Measurements from ENCODE around the gene CENPP. TPM values are rescaled to one million over a fixed set of nuclear protein-coding genes. Genes with fewer than 3 reads are reported as not detected.

Gene CENPP
- total RNA-seq, 4 donors from 2014 or later, result 0.98 to 7.9 (median 5.4) TPM

- TF ChIP-seq, protein P1, sequence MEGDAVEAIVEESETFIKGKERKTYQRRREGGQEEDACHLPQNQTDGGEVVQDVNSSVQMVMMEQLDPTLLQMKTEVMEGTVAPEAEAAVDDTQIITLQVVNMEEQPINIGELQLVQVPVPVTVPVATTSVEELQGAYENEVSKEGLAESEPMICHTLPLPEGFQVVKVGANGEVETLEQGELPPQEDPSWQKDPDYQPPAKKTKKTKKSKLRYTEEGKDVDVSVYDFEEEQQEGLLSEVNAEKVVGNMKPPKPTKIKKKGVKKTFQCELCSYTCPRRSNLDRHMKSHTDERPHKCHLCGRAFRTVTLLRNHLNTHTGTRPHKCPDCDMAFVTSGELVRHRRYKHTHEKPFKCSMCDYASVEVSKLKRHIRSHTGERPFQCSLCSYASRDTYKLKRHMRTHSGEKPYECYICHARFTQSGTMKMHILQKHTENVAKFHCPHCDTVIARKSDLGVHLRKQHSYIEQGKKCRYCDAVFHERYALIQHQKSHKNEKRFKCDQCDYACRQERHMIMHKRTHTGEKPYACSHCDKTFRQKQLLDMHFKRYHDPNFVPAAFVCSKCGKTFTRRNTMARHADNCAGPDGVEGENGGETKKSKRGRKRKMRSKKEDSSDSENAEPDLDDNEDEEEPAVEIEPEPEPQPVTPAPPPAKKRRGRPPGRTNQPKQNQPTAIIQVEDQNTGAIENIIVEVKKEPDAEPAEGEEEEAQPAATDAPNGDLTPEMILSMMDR (IDR thresholded peaks at IDR 0.05; ENCODE audit: low read depth), result no peak
Observed at GRCh38 chr9:92393686-92394085, 67.9 kb downstream of the CENPP start.

GRCh38 chr9:92395617-92396016 is 69.9 kb downstream of the CENPP start:
- TF ChIP-seq, protein P1 (IDR thresholded peaks at IDR 0.05; ENCODE audit: low read depth), result no peak

DNA sequence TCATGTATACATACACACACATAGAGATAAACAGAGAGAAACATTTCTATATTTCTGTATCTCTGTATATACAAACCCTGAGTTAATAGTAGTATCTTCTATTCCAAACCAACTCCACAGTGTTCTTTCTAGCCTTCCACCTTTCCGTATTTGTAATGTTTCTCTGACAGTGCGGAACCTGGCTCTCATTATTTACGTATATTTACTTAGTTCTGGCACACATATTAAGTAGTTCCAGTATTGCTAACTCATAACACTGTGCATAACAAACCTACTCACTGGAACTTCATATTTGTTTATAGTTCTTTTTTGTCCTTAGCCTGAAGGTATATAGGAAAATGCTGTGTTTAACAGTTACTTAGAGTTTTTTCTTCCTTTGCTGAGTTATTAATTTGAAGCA is 72.1 kb downstream of the CENPP start:
- TF ChIP-seq, protein P1 (IDR thresholded peaks at IDR 0.05; ENCODE audit: low read depth), result no peak

DNA sequence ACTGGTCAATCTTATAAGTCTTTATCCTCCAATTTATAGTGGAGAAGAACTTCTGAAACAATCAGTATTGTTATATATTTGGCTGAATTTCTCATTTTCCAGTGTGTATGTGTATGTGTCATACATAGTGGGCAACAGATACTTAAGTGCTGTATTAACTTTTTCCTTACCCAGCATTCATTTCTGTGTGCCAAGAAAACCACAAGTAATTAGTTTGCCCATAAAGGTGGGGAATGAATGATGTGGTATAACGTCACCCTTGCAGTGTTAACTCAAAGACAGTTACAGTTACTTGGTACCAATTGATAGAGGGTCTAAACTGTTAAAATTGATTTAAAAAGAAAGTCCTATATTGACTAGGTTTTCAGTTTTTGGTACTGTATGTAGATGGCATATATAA is 76.6 kb downstream of the CENPP start:
- TF ChIP-seq, protein P1 (IDR thresholded peaks at IDR 0.05; ENCODE audit: low read depth), result no peak

GRCh38 chr9:92402826-92403745 is 77.3 kb downstream of the CENPP start:
- TF ChIP-seq, protein P1 (IDR thresholded peaks at IDR 0.05; ENCODE audit: low read depth), result no peak

DNA sequence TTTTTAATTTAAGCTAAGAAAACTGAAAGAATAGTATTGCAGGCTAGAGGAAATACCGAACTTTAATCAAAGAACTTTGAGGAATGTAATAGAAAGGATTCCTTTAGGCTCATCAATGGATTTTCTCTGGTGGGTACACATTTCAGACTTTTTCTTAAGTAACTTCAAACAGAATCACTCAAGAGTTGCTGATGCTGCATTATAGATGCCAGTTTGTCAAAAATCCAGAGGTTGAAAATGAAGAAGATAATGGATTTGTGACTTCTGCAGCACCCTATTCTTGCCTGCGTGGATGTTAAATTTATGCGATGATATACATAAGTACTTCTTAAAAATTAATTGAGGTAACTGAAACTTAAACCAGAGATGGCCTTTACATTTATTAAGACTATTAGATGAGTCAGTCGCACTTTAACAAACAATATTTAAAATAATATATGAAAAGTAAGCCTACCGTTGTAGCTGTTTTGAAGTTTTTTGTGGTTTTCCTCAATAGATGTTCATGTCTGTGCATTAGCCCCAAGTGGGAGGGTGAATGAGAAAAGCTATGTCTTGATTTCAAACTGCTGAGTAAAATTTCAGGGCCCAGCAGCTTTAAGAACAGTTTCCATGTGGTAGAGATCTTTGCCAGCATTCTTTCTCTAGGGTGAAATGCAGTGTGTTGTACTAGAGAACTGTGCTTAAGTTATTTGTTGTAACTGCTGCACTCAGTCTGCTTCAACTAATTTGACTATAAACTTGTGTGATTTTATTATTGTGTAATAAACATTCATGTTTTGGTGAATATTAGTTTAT is 78.5 kb downstream of the CENPP start, which contains the start of gene OGN:
TSS of gene OGN (minus strand) at position 537 of the 795 bp plus-strand sequence. CDS start 1,171 bp downstream, outside the sequence.
- TF ChIP-seq, protein P1 (IDR thresholded peaks at IDR 0.05; ENCODE audit: low read depth), result no peak

DNA sequence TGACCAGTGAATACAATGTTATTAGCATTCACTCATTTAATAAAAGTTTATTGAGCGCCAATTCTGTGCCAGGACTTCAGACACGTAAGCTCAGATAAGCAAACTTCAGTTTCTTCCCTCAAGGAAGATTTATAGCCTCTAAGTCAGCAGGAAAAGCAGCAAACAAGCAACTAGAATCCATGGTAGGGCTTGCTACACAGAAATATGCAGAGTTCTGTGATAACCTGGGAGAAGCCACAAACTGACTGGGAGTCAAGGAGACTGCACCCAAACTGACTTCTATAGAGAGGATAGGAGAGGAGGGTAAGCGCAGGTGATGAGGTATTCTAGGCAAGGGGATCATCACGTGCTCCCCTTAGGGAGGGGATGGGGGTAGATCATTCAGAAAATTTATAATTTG is 80.1 kb downstream of the CENPP start:
- TF ChIP-seq, protein P1 (IDR thresholded peaks at IDR 0.05; ENCODE audit: low read depth), result no peak
